HG02763 (cell line): ENCODE results near the gene NXPH4.
A peak's percentile ranks its signal among the peaks of the same experiment; 100 is the strongest.

Experiments used
- ATAC-seq: cut with Tn5 transposase; IDR thresholded peaks from one replicate; pipeline ENCODE4 v1.9.1; 2021; ENCODE audit warnings: mild to moderate bottlenecking, moderate library complexity; ENCODE audit not compliant: unreplicated experiment

The NXPH4 gene

DNA sequence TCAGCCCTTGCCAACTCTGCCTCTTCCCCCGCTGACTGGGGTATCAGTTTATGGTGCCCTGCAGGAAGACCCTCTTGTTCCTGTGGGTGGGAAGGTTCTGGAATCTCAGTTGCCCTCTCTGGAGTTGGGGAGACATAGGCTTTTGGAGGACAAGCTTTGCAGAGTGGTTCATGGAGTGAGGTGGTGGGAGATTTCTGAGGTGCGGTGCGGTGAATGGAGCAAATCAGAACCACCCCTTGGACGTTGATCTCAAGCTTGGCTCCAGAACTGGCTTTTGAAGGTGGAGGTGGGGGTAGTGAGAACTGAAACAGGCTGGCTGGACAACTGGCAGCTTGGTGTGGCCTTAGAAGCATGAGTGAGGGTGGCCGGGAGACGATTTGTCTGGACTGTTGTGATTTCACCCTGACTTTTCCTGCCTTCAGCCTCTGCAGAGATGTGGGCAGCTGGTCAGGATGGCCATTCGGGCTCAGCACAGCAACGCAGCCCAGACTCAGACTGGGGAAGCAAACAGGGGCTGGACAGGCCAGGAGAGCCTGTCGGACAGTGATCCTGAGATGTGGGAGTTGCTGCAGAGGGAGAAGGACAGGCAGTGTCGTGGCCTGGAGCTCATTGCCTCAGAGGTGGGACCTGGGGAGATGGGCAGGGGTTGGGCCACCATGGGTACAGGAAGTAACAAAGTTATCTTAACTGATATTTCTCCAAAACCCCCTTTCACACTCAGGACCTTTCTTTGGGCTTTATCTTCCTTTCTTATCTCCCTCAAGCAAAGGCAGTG is 14.0 kb downstream of the NXPH4 start:
- no peak for ATAC-seq

DNA sequence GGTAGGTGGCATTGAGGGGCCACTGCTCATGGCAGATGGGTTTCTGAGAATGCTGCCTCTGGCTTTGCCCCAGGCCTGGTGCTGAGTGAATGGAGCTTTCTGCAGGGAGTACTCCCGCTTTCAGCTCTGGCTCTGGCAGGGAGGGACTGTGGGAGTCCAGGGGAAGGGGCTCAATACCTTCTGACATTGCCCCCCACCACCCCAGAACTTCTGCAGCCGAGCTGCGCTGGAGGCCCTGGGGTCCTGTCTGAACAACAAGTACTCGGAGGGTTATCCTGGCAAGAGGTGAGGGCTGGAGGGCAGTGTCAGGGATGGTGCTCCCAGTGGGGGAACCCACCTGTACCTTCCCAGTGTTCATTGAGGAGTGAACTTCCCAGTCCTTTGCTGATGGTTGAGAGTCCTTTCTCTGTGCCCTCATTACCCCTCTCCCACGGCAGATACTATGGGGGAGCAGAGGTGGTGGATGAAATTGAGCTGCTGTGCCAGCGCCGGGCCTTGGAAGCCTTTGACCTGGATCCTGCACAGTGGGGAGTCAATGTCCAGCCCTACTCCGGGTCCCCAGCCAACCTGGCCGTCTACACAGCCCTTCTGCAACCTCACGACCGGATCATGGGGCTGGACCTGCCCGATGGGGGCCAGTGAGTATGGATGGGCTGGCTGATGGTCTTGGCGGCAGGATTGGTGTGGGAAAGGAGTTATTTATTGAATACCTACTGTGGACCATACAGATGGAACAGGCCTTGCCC is 14.9 kb downstream of the NXPH4 start:
- ATAC-seq = no peak

DNA sequence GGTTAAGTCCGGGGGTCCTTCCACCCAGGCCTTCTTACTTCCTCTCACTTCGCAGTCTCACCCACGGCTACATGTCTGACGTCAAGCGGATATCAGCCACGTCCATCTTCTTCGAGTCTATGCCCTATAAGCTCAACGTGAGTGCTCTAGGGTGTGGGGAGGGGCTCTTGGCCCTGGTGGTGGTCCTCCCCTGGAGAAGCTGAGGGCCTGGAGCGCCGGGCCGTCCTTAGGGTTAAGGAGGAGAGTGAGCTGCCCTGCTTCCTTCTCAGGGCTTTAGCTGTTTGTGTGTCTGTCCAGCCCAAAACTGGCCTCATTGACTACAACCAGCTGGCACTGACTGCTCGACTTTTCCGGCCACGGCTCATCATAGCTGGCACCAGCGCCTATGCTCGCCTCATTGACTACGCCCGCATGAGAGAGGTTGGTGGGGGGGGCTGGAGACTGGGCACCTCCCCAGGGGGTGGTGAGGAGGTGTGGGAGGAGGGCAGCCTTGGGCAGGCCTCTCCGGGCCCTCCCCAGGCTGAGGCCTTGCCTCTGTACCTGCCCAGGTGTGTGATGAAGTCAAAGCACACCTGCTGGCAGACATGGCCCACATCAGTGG is 15.7 kb downstream of the NXPH4 start:
- no peak for ATAC-seq

DNA sequence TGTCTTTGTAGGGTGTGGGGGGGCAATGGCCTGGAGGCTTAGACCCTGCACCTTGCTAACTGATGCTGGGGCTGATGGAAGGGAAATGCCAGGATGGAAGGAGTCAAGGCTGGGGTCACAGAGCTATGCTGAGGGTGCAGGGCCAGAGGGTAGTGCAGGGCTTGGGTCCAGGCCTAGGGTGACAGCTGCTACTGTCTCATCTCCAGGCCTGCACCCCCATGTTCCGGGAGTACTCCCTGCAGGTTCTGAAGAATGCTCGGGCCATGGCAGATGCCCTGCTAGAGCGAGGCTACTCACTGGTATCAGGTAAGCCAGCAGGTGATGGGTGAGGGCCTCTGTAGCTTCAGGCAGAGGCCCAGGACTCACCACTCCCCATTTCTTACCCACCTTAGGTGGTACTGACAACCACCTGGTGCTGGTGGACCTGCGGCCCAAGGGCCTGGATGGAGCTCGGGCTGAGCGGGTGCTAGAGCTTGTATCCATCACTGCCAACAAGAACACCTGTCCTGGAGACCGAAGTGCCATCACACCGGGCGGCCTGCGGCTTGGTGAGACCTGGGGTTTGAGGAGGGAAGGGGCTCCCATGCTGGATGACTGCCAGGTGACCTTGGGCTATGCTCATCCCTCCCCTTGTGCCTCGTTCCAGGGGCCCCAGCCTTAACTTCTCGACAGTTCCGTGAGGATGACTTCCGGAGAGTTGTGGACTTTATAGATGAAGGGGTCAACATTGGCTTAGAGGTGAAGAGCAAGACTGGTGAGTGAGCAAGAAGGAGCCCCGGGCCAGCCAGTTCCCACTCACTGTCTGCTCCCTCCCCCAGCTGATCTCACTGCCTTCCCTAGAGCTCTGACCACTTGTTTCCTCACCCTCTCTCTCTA is 17.0 kb downstream of the NXPH4 start:
- no peak for ATAC-seq

DNA sequence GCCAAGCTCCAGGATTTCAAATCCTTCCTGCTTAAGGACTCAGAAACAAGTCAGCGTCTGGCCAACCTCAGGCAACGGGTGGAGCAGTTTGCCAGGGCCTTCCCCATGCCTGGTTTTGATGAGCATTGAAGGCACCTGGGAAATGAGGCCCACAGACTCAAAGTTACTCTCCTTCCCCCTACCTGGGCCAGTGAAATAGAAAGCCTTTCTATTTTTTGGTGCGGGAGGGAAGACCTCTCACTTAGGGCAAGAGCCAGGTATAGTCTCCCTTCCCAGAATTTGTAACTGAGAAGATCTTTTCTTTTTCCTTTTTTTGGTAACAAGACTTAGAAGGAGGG is 17.6 kb downstream of the NXPH4 start:
- no peak for ATAC-seq

DNA sequence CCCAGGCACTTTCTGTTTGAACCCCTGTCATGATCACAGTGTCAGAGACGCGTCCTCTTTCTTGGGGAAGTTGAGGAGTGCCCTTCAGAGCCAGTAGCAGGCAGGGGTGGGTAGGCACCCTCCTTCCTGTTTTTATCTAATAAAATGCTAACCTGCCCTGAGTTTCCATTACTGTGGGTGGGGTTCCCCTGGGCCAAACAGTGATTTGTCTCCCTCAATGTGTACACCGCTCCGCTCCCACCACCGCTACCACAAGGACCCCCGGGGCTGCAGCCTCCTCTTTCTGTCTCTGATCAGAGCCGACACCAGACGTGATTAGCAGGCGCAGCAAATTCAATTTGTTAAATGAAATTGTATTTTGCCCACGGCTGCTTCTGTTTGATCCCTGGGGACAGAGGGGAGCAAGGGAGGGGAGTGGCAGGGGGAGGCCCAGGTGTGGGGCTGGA is 18.0 kb downstream of the NXPH4 start:
- no peak for ATAC-seq

DNA sequence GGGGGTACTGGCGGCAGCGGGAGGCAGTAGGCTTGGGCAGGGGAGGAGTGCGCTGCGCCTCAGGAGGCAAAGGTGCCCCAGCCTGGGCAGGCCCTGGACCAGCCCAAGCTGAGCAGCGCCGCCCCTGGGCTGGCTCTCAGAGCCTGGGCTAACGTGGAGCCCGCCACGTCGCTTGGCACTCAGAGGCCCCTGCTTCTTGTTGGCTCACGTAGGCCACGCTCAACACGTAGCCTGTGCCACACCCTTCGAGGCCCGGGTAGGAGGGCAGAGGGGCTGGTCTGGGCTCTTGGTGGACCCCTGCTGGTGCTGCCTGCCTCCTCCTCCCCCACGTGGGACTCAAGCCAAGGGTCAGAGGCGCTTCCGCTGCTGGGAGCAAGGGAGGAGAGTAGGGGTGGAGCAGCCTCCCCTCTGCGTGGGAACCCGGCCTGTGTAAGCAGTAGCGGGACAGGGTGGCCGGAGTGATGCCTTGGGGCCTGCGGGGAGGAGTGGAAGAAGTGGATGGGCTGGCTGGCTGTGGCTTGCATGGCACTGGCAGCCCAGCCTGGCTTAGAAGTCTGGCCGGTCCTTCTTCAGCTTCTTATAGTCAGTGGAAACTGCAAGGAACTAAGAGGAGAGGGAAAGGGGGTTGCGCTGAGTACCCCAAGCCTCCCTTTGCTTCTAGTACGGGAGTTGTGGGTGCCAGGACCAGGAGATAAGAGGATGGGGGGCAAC is 18.6 kb downstream of the NXPH4 start:
- ATAC-seq = no peak

DNA sequence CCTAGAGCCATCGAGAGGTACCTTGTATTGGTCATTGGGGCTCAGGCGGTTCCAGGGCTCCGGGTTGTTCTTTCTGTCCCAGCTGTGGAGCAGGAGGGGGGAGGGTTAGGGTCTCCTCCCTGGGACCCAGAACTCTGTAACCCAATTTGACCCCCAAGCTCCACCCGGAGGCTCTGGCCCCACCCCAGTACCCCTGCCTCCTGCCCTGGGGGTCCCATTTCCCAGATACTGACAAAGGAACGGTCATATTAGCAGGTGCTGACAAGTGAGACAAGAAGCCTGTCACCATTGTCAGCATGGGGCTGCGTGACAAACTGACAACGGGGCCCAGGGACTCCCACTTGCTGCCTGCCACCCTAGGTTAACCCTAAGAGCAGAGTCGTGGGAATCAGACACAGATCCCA is 19.1 kb downstream of the NXPH4 start:
- ATAC-seq = no peak

DNA sequence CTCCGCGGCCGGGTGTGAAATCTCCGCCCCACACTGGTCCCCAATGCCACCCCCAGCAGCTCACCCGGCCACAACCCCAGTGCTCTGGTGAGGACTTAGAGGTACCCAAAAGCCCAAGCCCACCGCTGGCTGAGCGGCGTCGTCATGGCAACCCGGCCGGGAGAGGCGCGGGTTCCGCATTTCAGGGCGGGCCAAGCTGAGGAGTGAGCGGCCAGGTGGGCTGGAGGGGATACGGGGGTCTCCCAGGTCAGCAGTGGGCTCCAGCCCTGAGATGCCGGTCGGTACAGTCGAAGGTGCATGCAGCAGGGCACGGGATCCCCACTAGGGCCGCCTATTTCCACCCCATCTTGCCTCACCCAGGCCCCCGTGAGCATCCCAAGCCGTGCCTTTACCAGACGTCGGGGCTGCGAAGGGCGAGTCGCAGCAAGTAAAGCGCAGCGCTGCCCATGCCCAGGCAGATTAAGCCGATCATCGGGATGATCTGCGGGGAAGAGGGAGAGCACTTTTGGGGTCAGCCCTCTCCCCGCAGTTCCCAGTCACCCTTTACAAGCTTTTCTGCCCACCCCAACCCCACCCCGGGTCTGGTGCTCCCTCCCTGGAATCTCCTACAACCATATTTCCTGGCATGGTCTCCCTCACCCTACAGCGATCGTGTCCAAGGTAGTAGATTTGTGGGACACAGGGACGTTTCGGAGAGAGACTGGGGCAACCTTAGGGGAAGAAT is 19.8 kb downstream of the NXPH4 start:
- no peak for ATAC-seq

DNA sequence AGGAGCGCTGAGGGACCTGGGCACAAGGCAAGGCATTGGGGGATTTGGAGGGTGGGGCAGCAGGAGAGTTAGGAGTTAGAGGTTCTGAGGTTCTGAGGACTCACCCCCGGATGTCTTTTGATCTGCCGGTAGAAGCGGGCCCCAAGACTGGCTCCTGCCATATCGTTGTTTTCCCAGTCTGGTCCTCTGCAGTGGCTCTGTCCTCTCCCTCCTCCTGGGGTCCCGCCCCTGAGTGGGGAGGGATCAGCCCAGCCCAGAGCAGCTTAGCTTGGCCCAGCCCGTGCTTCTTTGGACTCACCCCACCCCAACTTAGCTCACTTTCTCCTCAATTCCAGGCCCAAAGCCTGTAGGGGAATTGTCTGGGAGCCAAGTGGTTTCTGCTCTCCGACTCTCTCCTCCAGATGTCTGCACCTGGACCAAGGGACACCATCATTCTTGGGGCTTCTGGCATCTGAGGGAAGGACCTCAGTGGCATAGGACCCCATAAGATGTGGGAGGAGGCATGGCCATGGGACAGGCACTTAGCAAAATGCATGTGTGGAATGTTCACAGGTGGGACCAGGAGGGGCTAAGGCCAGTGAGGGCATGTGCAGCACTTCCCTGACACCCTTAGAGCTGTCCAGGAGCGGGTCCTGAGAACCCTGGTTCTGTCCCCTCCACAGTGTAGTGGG is 20.5 kb downstream of the NXPH4 start:
- ATAC-seq = no peak

DNA sequence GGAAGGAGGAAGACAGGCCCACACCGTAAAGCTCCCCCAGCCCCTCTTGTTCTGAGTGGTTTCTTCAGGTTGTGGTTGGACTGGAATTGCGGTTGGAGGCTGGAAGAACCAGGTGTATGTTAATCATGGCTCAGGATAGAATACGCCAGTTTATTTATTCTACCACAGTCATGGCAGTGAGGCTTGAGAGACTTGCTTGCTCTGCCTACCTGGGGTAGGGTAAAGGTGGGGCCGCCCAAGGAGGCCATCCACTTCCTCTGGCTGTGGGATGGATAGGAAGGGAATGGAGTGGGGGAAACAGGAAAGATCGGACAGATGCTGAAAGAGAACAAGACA is 21.0 kb downstream of the NXPH4 start:
- no peak for ATAC-seq

DNA sequence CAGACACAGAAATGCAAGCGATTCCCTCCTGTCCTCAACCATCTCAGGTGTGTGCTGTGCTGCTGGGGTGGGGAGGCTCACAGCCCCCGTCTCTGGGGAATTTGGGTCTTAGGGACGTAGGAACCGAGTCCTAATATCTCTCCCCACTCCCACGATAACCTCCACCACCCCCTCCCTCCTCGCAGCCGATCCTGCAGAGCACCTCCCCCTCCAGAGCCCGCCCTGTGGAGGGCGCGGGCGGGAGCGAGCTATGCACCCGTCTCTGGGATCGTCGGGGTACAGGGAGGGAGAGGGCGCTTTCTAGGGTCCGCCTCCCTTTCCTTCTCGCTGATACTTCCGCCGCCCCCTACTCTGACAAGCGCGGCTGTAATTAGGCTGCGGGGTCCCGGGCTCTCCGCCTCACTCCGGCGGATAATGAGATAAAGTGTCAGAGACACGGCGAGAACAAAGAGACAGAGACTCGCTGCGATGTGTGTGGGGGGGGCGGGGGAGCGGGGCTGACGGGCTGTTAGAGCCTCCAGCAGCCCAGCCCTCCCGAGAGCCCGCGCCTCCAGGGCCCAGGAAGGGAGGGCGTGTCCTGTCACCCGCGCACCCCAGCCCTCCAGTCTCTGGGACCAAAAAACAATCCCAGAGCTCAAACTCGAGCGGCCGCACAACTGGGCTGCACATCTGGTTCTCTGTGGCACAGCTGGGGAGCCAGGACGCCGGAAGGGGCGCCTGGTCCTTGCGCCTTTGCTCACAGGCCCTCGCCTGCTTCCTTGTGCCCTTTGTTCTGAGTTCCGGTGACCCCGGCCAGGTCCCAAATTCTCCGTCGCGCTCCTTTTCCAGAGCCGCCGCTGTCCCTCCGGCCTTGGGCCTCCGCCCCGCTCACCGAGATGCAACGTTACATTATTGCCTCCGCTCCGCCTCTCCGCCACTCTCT is 21.6 kb downstream of the NXPH4 start:
- no peak for ATAC-seq

DNA sequence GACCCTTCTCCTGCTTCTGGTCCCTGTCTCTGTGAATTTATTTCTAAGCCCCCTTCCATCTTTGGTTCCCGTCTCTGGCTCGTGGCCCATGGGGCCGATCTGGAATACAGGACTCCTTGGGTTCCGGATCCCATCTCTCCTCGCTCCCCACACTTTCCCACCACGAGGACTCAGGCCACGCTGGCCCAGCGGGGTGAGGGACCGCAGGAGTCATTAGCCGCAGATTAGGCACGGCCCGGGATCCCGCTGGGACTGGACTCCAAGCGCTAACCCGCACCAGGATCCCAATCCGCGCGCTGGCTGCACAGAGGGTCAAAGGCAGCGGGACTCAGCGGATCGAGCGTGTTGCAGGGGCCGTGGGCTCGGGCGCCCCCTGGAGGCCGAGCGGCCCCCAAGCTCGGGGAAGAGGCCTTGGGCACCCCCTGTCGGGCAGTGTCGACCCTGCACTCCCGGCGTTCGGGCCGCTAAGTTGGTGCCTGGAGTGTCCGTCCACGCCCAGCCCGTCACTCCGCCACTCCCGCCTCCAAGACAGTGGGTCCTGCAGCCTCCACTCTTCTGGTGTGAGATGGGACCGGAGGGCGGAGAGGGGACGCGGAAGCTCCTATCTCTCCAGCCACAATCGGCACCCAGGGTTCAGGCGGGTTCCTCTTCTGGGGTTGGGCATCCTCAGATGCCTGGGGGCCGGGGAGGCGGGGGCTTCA is 22.4 kb downstream of the NXPH4 start:
- ATAC-seq = peak; percentile 55

DNA sequence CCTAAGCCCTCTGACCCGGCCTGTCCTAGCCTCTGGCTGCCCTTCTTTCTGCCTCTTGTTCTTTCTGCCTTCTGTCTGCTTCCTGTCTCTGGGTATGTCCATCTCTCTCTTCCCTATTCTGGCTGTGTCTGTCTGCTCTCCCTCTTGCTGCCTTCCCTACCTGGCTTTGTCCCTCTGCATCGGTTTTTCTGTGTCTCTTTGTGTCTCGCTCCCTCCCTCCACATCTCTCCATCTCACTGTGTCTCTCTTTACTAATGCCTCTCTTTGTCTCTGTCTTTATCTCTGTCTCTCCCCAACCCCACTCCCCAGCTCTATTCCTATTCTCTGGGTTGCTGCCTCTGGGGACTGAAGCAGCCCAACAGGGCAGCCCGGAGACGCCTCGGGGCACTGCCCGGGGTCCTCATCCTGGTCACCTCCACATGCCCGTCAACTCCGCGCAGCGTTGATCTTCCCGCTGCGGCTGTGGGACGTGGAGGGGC is 23.0 kb downstream of the NXPH4 start:
- no peak for ATAC-seq

DNA sequence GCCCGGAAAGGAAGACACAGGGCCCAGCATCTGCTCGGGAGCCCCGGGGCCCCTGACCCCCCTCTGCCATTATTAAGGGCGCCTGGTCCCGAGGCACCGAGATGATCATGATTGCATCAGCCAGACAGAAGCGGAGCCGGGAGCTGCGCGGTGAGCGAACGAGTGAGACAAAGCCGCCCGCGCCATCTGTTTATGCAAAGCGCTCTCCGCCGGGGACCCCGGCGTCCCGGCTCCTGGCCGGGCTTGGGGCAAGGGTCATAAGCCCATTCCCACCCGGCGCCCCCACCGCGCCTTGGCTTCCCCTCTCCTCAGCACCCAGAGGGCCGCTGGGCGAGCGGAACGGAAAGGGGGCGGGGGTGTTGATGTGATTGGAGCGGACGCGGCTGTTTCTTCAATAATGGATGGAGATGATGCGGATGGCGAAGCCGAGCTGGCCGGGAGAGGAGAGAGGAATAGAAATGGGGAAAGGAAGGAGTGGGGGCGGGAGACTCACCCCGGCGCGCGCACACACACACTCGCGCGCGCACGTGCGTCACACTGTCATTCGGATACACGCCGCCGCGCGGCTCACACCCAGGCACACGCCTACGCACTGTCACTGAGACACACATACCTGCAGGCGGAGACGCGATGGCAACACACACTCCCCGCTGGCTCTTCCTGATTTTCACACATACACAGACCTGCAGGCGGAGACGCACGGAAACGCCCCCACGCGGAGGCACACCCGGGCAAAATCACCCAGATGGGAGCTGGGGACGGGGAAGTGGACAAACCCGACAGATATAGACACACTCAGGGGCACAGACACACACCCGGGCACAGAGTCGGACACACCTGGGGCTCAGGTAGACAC is 23.7 kb downstream of the NXPH4 start:
- ATAC-seq = no peak

DNA sequence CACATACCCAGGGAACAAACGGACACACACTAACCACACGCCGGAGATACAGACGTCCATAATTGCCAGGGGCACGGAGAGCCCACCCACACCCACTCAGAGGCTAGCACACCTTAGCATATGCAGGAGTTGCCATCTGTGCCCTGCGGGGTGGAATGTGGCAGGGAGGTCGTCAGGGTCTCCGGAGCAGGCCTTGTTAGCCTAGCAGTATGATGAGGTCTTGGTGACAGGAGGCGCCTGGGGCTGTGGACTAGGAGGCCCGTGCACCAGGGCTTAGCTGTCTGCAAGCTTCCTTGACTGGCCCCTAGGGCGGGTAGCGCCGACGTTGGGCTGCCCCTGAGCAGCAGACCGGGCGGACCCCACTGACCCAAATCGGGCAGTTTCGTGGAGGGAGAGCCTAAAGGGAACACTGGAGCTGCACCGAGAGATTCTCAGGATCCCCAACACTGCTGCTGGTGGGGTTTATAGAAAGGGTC is 24.4 kb downstream of the NXPH4 start:
- no peak for ATAC-seq
